Measurements from ENCODE around the gene WNT3.

DNA sequence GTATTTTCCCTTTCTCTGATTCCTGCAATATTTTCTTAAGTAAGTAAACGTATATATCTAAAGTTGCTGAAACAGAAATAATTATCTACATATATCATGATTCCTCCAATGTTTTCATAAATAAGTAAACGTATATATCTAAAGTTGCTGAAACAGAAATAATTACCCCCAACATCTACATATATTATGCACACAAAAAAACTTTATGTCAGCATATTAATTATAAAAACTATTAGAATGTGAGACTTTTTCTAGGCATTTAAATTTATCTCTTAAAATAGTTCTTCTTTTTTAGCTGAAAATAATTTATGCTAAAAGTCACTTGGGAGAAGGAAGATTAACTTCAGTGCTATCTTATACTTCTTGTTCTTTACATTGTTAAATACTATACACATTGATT lies 88.5 kb downstream of the WNT3 start:
- TF ChIP-seq POLR2A (IDR thresholded peaks at IDR 0.05; ENCODE audit: borderline replicate concordance, extremely low read depth, insufficient read depth, insufficient read length) (no peak), EZH2 (IDR thresholded peaks at IDR 0.05) (no peak)
- TF ChIP-seq, protein P1, sequence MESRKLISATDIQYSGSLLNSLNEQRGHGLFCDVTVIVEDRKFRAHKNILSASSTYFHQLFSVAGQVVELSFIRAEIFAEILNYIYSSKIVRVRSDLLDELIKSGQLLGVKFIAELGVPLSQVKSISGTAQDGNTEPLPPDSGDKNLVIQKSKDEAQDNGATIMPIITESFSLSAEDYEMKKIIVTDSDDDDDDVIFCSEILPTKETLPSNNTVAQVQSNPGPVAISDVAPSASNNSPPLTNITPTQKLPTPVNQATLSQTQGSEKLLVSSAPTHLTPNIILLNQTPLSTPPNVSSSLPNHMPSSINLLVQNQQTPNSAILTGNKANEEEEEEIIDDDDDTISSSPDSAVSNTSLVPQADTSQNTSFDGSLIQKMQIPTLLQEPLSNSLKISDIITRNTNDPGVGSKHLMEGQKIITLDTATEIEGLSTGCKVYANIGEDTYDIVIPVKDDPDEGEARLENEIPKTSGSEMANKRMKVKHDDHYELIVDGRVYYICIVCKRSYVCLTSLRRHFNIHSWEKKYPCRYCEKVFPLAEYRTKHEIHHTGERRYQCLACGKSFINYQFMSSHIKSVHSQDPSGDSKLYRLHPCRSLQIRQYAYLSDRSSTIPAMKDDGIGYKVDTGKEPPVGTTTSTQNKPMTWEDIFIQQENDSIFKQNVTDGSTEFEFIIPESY (IDR thresholded peaks at IDR 0.05; ENCODE audit: extremely low read depth, insufficient replicate concordance, low read length): no peak
- TF ChIP-seq, protein P2, sequence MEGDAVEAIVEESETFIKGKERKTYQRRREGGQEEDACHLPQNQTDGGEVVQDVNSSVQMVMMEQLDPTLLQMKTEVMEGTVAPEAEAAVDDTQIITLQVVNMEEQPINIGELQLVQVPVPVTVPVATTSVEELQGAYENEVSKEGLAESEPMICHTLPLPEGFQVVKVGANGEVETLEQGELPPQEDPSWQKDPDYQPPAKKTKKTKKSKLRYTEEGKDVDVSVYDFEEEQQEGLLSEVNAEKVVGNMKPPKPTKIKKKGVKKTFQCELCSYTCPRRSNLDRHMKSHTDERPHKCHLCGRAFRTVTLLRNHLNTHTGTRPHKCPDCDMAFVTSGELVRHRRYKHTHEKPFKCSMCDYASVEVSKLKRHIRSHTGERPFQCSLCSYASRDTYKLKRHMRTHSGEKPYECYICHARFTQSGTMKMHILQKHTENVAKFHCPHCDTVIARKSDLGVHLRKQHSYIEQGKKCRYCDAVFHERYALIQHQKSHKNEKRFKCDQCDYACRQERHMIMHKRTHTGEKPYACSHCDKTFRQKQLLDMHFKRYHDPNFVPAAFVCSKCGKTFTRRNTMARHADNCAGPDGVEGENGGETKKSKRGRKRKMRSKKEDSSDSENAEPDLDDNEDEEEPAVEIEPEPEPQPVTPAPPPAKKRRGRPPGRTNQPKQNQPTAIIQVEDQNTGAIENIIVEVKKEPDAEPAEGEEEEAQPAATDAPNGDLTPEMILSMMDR (IDR thresholded peaks at IDR 0.05 in 2 of 3, conservative IDR thresholded peaks at IDR 0.05 in 1 of 3; ENCODE audit: borderline replicate concordance in 1 of 3, insufficient read depth in 1 of 3, low read depth in 2 of 3, low read length in 2 of 3): no peak
- TF ChIP-seq, protein P3, sequence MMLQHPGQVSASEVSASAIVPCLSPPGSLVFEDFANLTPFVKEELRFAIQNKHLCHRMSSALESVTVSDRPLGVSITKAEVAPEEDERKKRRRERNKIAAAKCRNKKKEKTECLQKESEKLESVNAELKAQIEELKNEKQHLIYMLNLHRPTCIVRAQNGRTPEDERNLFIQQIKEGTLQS (IDR thresholded peaks at IDR 0.05): no peak
- TF ChIP-seq, protein P4, sequence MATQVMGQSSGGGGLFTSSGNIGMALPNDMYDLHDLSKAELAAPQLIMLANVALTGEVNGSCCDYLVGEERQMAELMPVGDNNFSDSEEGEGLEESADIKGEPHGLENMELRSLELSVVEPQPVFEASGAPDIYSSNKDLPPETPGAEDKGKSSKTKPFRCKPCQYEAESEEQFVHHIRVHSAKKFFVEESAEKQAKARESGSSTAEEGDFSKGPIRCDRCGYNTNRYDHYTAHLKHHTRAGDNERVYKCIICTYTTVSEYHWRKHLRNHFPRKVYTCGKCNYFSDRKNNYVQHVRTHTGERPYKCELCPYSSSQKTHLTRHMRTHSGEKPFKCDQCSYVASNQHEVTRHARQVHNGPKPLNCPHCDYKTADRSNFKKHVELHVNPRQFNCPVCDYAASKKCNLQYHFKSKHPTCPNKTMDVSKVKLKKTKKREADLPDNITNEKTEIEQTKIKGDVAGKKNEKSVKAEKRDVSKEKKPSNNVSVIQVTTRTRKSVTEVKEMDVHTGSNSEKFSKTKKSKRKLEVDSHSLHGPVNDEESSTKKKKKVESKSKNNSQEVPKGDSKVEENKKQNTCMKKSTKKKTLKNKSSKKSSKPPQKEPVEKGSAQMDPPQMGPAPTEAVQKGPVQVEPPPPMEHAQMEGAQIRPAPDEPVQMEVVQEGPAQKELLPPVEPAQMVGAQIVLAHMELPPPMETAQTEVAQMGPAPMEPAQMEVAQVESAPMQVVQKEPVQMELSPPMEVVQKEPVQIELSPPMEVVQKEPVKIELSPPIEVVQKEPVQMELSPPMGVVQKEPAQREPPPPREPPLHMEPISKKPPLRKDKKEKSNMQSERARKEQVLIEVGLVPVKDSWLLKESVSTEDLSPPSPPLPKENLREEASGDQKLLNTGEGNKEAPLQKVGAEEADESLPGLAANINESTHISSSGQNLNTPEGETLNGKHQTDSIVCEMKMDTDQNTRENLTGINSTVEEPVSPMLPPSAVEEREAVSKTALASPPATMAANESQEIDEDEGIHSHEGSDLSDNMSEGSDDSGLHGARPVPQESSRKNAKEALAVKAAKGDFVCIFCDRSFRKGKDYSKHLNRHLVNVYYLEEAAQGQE (IDR thresholded peaks at IDR 0.05; ENCODE audit: low read depth): no peak

Measured in HCT116 (cell line).